GM12878 (cell line): ENCODE data around the gene TRIM50. TPM values are rescaled to one million over a fixed set of nuclear protein-coding genes. Genes with fewer than 3 reads are reported as not detected.
A peak's percentile ranks its signal among the peaks of the same experiment; 100 is the strongest.

Source experiments
- ASH2L ChIP-seq: fragments of 300-600, 200-600 bp; sonication (generic); IDR thresholded peaks from 2 replicates; pipeline ENCODE4 v1.6.1; 2017; ENCODE audit warnings: low read depth, mild to moderate bottlenecking, borderline replicate concordance
- ATF7 ChIP-seq: fragments of 450-650 bp; IDR thresholded peaks from 2 replicates; pipeline ENCODE4 v1.6.1; 2016; ENCODE audit warnings: low read depth, mild to moderate bottlenecking
- BHLHE40 ChIP-seq, 2 experiments: fragments of 450-650 bp in 1 of 2; IDR thresholded peaks; 2 replicates each; pipeline ENCODE4 v1.6.1; 2011 to 2017; ENCODE audit warnings: low read depth in 2 of 2, borderline replicate concordance in 1 of 2, improper control_type of control experiment in 1 of 2, low read length in 1 of 2, mild to moderate bottlenecking in 1 of 2
- BRCA1 ChIP-seq: IDR thresholded peaks from 2 replicates; pipeline ENCODE4 v1.6.1; 2011; ENCODE audit warnings: low read depth, low read length, improper control_type of control experiment
- CBFB ChIP-seq: IDR thresholded peaks from 2 replicates; pipeline ENCODE4 v1.6.1; 2016; ENCODE audit warnings: antibody characterized with exemption, low read depth
- GATAD2B ChIP-seq: fragments of 450-650 bp; conservative IDR thresholded peaks from 2 replicates; pipeline ENCODE4 v1.6.1; 2017; ENCODE audit warnings: low read depth, mild to moderate bottlenecking, moderate library complexity
- HCFC1 ChIP-seq: fragments of 150-350 bp; IDR thresholded peaks from 2 replicates; pipeline ENCODE4 v1.6.1; 2014; ENCODE audit warnings: low read length
- HDAC6 ChIP-seq: fragments of 200-600 bp; sonication (generic); IDR thresholded peaks from one replicate; pipeline ENCODE4 v1.8.0; 2017; ENCODE audit warnings: antibody characterized with exemption; ENCODE audit not compliant: unreplicated experiment
- MEF2A ChIP-seq: IDR thresholded peaks from 2 replicates; pipeline ENCODE4 v1.6.1; 2011; ENCODE audit warnings: low read depth, mild to moderate bottlenecking, low read length, moderate library complexity; ENCODE audit not compliant: insufficient read depth
- NFIC ChIP-seq: IDR thresholded peaks from 2 replicates; pipeline ENCODE4 v1.6.1; 2012; ENCODE audit warnings: low read depth, mild to moderate bottlenecking, inconsistent platforms, low read length, moderate library complexity
- NFYA ChIP-seq: IDR thresholded peaks from 2 replicates; pipeline ENCODE4 v1.6.1; 2011; ENCODE audit warnings: low read depth, mild to moderate bottlenecking, low read length, improper control_type of control experiment, borderline replicate concordance
- NR2F1 ChIP-seq: fragments of 450-650 bp; conservative IDR thresholded peaks from 2 replicates; pipeline ENCODE4 v1.6.1; 2017; ENCODE audit warnings: mild to moderate bottlenecking
- POLR2AphosphoS2 ChIP-seq: IDR thresholded peaks from 2 replicates; pipeline ENCODE4 v1.6.1; 2011; ENCODE audit warnings: low read depth, mild to moderate bottlenecking, low read length, improper control_type of control experiment, moderate library complexity
- POLR2AphosphoS5 ChIP-seq: IDR thresholded peaks from 2 replicates; pipeline ENCODE4 v1.6.1; 2011; ENCODE audit warnings: mild to moderate bottlenecking, low read length, inconsistent platforms
- RELA ChIP-seq: fragments of 450-650 bp; IDR thresholded peaks from 2 replicates; pipeline ENCODE4 v1.8.0; 2014; ENCODE audit warnings: borderline replicate concordance; ENCODE audit not compliant: partially characterized antibody
- SIN3A ChIP-seq: IDR thresholded peaks from 2 replicates; pipeline ENCODE4 v1.6.1; 2012; ENCODE audit warnings: low read depth, low read length, improper control_type of control experiment
- SMAD1 ChIP-seq: fragments of 450-650 bp; IDR thresholded peaks from 2 replicates; pipeline ENCODE4 v1.6.1; 2018; ENCODE audit warnings: mild to moderate bottlenecking, low read depth; ENCODE audit not compliant: partially characterized antibody
- SMAD5 ChIP-seq: IDR thresholded peaks from 2 replicates; pipeline ENCODE4 v1.6.1; 2016; ENCODE audit warnings: antibody characterized with exemption, low read depth
- STAT1 ChIP-seq: fragments of 450-650 bp; conservative IDR thresholded peaks from 2 replicates; pipeline ENCODE4 v1.6.1; 2014; ENCODE audit warnings: antibody characterized with exemption, mild to moderate bottlenecking
- TCF12 ChIP-seq: IDR thresholded peaks from 2 replicates; pipeline ENCODE4 v1.6.1; 2011; ENCODE audit warnings: low read depth, mild to moderate bottlenecking, low read length
- YBX1 ChIP-seq: fragments of 450-650 bp; IDR thresholded peaks from 2 replicates; pipeline ENCODE4 v1.6.1; 2016; ENCODE audit warnings: antibody characterized with exemption
- ZNF274 ChIP-seq: IDR thresholded peaks from one replicate; pipeline ENCODE4 v1.8.0; 2011; ENCODE audit not compliant: insufficient read length, insufficient read depth
- polyA plus RNA-seq, 11 experiments: library from polyadenylated mRNA; depleted of rRNA in 4 of 11; unstranded in 6 of 11; stranded (reverse) in 5 of 11; fragments of >200 nt; fragmentation: Nextera tagmentation in 4 of 11; fragmentation: Illumina TruSeq in 1 of 11; extraction: Ambion mirVana in 4 of 11; extraction: Trizol in 1 of 11; gene quantifications; 1 replicate in 1 of 11; 2 replicates in 10 of 11; pipeline versions ENCODE4 v1.2.1 to v1.2.3, GENCODE V29; 2011 to 2016; ENCODE audit warnings: inconsistent platforms in 2 of 11, missing spikeins in 2 of 11, low read depth in 1 of 11
- total RNA-seq, 4 experiments: library from RNA; depleted of rRNA in 3 of 4; stranded (reverse); fragments of >200 nt in 3 of 4; fragmentation: Illumina TruSeq in 1 of 4; extraction: Trizol in 1 of 4; gene quantifications; 2 replicates each; pipeline versions ENCODE4 v1.2.1 to v1.2.3, GENCODE V29; 2013 to 2021
- TF ChIP-seq, protein P1 (sequence below): fragments of 450-650 bp; IDR thresholded peaks from 2 replicates; pipeline ENCODE4 v1.6.1; 2017; ENCODE audit warnings: antibody characterized with exemption, mild to moderate bottlenecking, moderate library complexity
- TF ChIP-seq, protein P2 (sequence below): IDR thresholded peaks from 2 replicates; pipeline ENCODE4 v1.6.1; 2011; ENCODE audit warnings: mild to moderate bottlenecking, low read depth, low read length, moderate library complexity; ENCODE audit not compliant: insufficient replicate concordance
- TF ChIP-seq, protein P3 (sequence below): IDR thresholded peaks from 2 replicates; pipeline ENCODE4 v1.6.1; 2011; ENCODE audit warnings: low read depth, mild to moderate bottlenecking, low read length, moderate library complexity, borderline replicate concordance; ENCODE audit errors: extremely low read depth

The TRIM50 gene
- total and polyA plus RNA-seq, 10 of the 15 experiments (the other 5 are each of a cell fraction or from before 2014, with no cell fraction given): not detected

DNA sequence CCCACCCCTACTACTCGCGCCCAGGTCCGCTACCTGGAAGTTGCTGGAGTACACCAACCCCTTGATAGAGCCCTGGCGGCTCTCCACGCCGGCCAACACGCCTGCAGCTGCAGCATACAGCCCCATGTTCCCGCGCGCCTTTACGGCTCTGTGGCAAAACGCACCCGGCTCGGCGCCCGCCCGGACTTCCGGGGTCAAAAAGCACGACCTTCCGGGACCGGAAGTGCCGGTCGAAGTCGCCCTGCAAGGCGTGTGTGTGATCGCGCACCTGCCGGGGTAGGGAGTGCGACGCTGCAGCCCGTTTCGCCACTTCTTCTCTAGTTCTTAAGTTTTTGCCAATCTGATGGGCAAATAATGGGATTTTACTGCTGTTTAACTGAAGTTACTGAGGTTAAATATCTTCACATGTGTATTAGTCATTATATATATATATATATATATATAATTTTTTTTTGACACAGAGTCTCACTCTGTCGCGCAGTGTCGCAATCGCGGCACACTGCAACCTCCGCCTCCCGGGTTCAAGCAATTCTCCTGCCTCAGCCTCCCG is 19.1 kb downstream of the TRIM50 start, which contains the start of gene NSUN5 (continued):
- TF ChIP-seq, protein P1, sequence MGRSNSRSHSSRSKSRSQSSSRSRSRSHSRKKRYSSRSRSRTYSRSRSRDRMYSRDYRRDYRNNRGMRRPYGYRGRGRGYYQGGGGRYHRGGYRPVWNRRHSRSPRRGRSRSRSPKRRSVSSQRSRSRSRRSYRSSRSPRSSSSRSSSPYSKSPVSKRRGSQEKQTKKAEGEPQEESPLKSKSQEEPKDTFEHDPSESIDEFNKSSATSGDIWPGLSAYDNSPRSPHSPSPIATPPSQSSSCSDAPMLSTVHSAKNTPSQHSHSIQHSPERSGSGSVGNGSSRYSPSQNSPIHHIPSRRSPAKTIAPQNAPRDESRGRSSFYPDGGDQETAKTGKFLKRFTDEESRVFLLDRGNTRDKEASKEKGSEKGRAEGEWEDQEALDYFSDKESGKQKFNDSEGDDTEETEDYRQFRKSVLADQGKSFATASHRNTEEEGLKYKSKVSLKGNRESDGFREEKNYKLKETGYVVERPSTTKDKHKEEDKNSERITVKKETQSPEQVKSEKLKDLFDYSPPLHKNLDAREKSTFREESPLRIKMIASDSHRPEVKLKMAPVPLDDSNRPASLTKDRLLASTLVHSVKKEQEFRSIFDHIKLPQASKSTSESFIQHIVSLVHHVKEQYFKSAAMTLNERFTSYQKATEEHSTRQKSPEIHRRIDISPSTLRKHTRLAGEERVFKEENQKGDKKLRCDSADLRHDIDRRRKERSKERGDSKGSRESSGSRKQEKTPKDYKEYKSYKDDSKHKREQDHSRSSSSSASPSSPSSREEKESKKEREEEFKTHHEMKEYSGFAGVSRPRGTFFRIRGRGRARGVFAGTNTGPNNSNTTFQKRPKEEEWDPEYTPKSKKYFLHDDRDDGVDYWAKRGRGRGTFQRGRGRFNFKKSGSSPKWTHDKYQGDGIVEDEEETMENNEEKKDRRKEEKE: no peak
- TF ChIP-seq, protein P2, sequence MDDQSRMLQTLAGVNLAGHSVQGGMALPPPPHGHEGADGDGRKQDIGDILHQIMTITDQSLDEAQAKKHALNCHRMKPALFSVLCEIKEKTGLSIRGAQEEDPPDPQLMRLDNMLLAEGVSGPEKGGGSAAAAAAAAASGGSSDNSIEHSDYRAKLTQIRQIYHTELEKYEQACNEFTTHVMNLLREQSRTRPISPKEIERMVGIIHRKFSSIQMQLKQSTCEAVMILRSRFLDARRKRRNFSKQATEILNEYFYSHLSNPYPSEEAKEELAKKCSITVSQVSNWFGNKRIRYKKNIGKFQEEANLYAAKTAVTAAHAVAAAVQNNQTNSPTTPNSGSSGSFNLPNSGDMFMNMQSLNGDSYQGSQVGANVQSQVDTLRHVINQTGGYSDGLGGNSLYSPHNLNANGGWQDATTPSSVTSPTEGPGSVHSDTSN: no peak
- TF ChIP-seq ATF7 (no peak), CBFB (peak; percentile 67; the same call in 1 of the 2 replicates), POLR2AphosphoS2 (peak; percentile 83), POLR2AphosphoS5 (peak; percentile 82), HCFC1 (peak; percentile 58), SMAD5 (peak; percentile 75; the same call in 1 of the 2 replicates), NFIC (no peak), SIN3A (peak; percentile 70), SMAD1 (no peak), BRCA1 (no peak), ZNF274 (no peak), YBX1 (no peak), HDAC6 (no peak), MEF2A (0 out of 2 replicates have a peak, but pooled peaks have one; percentile 42), NFYA (no peak), ASH2L (no peak), STAT1 (no peak), RELA (no peak), NR2F1 (peak; percentile 99), BHLHE40 (IDR thresholded peaks at IDR 0.05; ENCODE audit: borderline replicate concordance in 1 of 2, low read depth in 2 of 2, low read length in 1 of 2) (peak; percentile 64 to 80; a peak in 2 of 4 replicates), GATAD2B (no peak; the same call in 1 of the 2 replicates), TCF12 (peak; percentile 80)
- TF ChIP-seq, protein P3, sequence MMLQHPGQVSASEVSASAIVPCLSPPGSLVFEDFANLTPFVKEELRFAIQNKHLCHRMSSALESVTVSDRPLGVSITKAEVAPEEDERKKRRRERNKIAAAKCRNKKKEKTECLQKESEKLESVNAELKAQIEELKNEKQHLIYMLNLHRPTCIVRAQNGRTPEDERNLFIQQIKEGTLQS: peak; percentile 63; the same call in 1 of the 2 replicates
